HepG2 (cell line): Measurements from ENCODE around the gene DDC. TPM values are rescaled to one million over a fixed set of nuclear protein-coding genes. Genes with fewer than 3 reads are reported as not detected.

Experiments used
- ATAC-seq: fragments of 200-7000 bp; cut with Tn5 transposase; 3 replicates; pipeline ENCODE4 v1.9.1; 2020; ENCODE audit warnings: mild to moderate bottlenecking, moderate library complexity
- BruUV-seq: library from RNA; stranded (reverse); fragments of 400-500 nt; replicated peaks from 2 replicates; lab custom pipeline; 2021; lab: Mats Ljungman, UMichigan
- CTCF ChIA-PET: fragments of 300-600 bp; formaldehyde crosslinking; extraction: SDS; loops from one replicate; lab custom pipeline; 2021; ENCODE audit warnings: low total read pairs, inconsistent platforms, low intra/inter-chr PET ratio; lab: Yijun Ruan, JAX
- POLR2A ChIA-PET: fragments of 350-600 bp; sonication (Branson Sonifier 250); formaldehyde crosslinking; loops from one replicate; lab custom pipeline; 2020; ENCODE audit warnings: antibody characterized with exemption, inconsistent platforms; lab: Yijun Ruan, JAX
- DNase-seq: peaks from one replicate; pipeline ENCODE4 v3.0.0-alpha.2; 2015; ENCODE audit warnings: low spot score
- FAIRE-seq: peaks from 3 replicates; lab custom pipeline; 2011; peaks lifted over from hg19 to GRCh38; lab: Jason Lieb, UNC
- H2AFZ ChIP-seq: one replicate; pipeline ENCODE4 v1.6.1; 2011; ENCODE audit warnings: low read length, inconsistent platforms
- H3K27ac ChIP-seq: fragments of 300-600 bp; 3 replicates; pipeline ENCODE4 v1.8.0; 2011; ENCODE audit warnings: mixed run types, mild to moderate bottlenecking, mixed read lengths, low read length, inconsistent platforms; ENCODE audit not compliant: insufficient read depth; ENCODE audit errors: extremely low read length
- H3K27me3 ChIP-seq, 2 experiments: fragments of 200-600 bp in 1 of 2; 2 replicates in 1 of 2; 3 replicates in 1 of 2; pipeline versions ENCODE4 v1.6.0 to v1.8.0; 2011; ENCODE audit warnings: low read length in 2 of 2, mild to moderate bottlenecking in 2 of 2, moderate library complexity in 2 of 2, inconsistent platforms in 1 of 2; ENCODE audit not compliant: insufficient read depth in 2 of 2, control insufficient read depth in 1 of 2
- H3K36me3 ChIP-seq, 2 experiments: fragments of 200-600 bp in 1 of 2; replicated peaks in 1 of 2; 2 replicates in 1 of 2; 3 replicates in 1 of 2; pipeline versions ENCODE4 v1.5.1 to v1.8.0; 2011; ENCODE audit warnings: low read length in 2 of 2, inconsistent platforms in 1 of 2; ENCODE audit not compliant: insufficient read depth in 2 of 2, control insufficient read depth in 1 of 2
- H3K4me1 ChIP-seq: 2 replicates; pipeline ENCODE4 v1.5.1; 2012; ENCODE audit warnings: low read length, inconsistent platforms; ENCODE audit not compliant: insufficient read depth
- H3K4me2 ChIP-seq: 2 replicates; pipeline ENCODE4 v1.6.0; 2011; ENCODE audit warnings: low read depth, low read length, inconsistent platforms
- H3K4me3 ChIP-seq, 3 experiments: fragments of 200-600 bp in 1 of 3; sonication (generic), shearing (Covaris generic) in 1 of 3; replicated peaks in 1 of 3; 2 replicates each; pipeline ENCODE4 v1.5.1; 2011 to 2016; ENCODE audit warnings: low read length in 3 of 3, inconsistent platforms in 2 of 3, low read depth in 2 of 3, mild to moderate bottlenecking in 2 of 3, control low read depth in 1 of 3, mixed read lengths in 1 of 3; ENCODE audit not compliant: insufficient read depth in 1 of 3
- H3K79me2 ChIP-seq: one replicate; pipeline ENCODE4 v1.6.1; 2011; ENCODE audit warnings: low read length, inconsistent platforms; ENCODE audit not compliant: insufficient read depth
- H3K9ac ChIP-seq: 2 replicates; pipeline ENCODE4 v1.6.0; 2011; ENCODE audit warnings: mild to moderate bottlenecking, low read depth, low read length, inconsistent platforms; ENCODE audit not compliant: insufficient read depth
- H3K9me3 ChIP-seq: 2 replicates; pipeline ENCODE4 v1.5.1; 2012; ENCODE audit warnings: mild to moderate bottlenecking, low read length
- H4K20me1 ChIP-seq: 2 replicates; pipeline ENCODE4 v1.6.0; 2011; ENCODE audit warnings: inconsistent platforms, mild to moderate bottlenecking, low read length, moderate library complexity; ENCODE audit not compliant: insufficient read depth
- ARNT ChIP-seq: fragments of 450-650 bp; IDR thresholded peaks from 2 replicates; pipeline ENCODE4 v1.6.1; 2017
- CCDC6 ChIP-seq: sonication (generic); formaldehyde crosslinking; IDR thresholded peaks from 2 replicates; pipeline ENCODE4 v1.8.1; 2022; ENCODE audit warnings: mild to moderate bottlenecking, missing genetic modification reagents, moderate library complexity
- FOXA1 ChIP-seq, 2 experiments: fragments of 450-650 bp in 1 of 2; sonication (generic) in 1 of 2; formaldehyde crosslinking in 1 of 2; IDR thresholded peaks; 2 replicates each; pipeline versions ENCODE4 v1.4.0 to v1.6.1; 2016 to 2020; ENCODE audit warnings: missing genetic modification reagents in 1 of 2
- FOXJ3 ChIP-seq: sonication (generic); formaldehyde crosslinking; IDR thresholded peaks from 2 replicates; pipeline ENCODE4 v1.4.0; 2020; ENCODE audit warnings: missing genetic modification reagents, mild to moderate bottlenecking, borderline replicate concordance
- HNF4A ChIP-seq: sonication (generic); formaldehyde crosslinking; IDR thresholded peaks from 2 replicates; pipeline ENCODE4 v1.4.0; 2020; ENCODE audit warnings: missing genetic modification reagents
- JUND ChIP-seq: sonication (generic); formaldehyde crosslinking; IDR thresholded peaks from 2 replicates; pipeline ENCODE4 v1.8.0; 2022; ENCODE audit warnings: mild to moderate bottlenecking, missing genetic modification reagents
- KAT8 ChIP-seq: IDR thresholded peaks from 2 replicates; pipeline ENCODE4 v1.6.1; 2016; ENCODE audit warnings: missing genetic modification reagents, missing compliant biosample characterization
- KLF11 ChIP-seq: IDR thresholded peaks from 2 replicates; pipeline ENCODE4 v1.6.1; 2016; ENCODE audit warnings: missing compliant biosample characterization
- MTA3 ChIP-seq: sonication (generic); formaldehyde crosslinking; IDR thresholded peaks from 2 replicates; pipeline ENCODE4 v1.4.0; 2020; ENCODE audit warnings: missing genetic modification reagents
- MZF1 ChIP-seq: sonication (generic); formaldehyde crosslinking; IDR thresholded peaks from 2 replicates; pipeline ENCODE4 v1.8.1; 2023; ENCODE audit warnings: mild to moderate bottlenecking, missing genetic modification reagents, borderline replicate concordance
- XRCC5 ChIP-seq: fragments of 200-400 bp; formaldehyde crosslinking; optimal IDR thresholded peaks from 2 replicates; pipeline ENCODE3; 2017; ENCODE audit warnings: mild to moderate bottlenecking, low read length
- ZBTB3 ChIP-seq: sonication (generic); formaldehyde crosslinking; IDR thresholded peaks from 2 replicates; pipeline ENCODE4 v1.4.0; 2020; ENCODE audit warnings: low read depth, mild to moderate bottlenecking, moderate library complexity, missing genetic modification reagents, borderline replicate concordance
- ZMYM3 ChIP-seq: sonication (generic); formaldehyde crosslinking; IDR thresholded peaks from 2 replicates; pipeline ENCODE4 v1.5.1; 2020; ENCODE audit warnings: mild to moderate bottlenecking, missing genetic modification reagents
- ZNF253 ChIP-seq: sonication (generic); formaldehyde crosslinking; IDR thresholded peaks from 2 replicates; pipeline ENCODE4 v1.8.0; 2022; ENCODE audit warnings: mild to moderate bottlenecking, missing genetic modification reagents, borderline replicate concordance
- ZNF558 ChIP-seq: sonication (generic); formaldehyde crosslinking; IDR thresholded peaks from 2 replicates; pipeline ENCODE4 v1.9.0; 2022; ENCODE audit warnings: mild to moderate bottlenecking, missing genetic modification reagents, borderline replicate concordance
- ZNF674 ChIP-seq: sonication (generic); formaldehyde crosslinking; IDR thresholded peaks from 2 replicates; pipeline ENCODE4 v1.5.0; 2020; ENCODE audit warnings: low read depth, mild to moderate bottlenecking, missing genetic modification reagents
- ZNF678 ChIP-seq: sonication (generic); formaldehyde crosslinking; IDR thresholded peaks from 2 replicates; pipeline ENCODE4 v1.4.0; 2020; ENCODE audit warnings: mild to moderate bottlenecking, missing genetic modification reagents
- ZNF737 ChIP-seq: sonication (generic); formaldehyde crosslinking; IDR thresholded peaks from 2 replicates; pipeline ENCODE4 v1.5.0; 2020; ENCODE audit warnings: missing genetic modification reagents, mild to moderate bottlenecking, borderline replicate concordance
- in situ Hi-C: cut with HindIII; loops from 2 replicates; pipeline ENCODE4 v1.10.0; 2017; ENCODE audit warnings: low pct_unique_long_range_greater_than_20kb; ENCODE audit not compliant: extremely low pct_ligation_motif_present
- intact Hi-C: fragments of 100-400 bp; cut with micrococcal nuclease; formaldehyde crosslinking; loops from one replicate; pipeline ENCODE4 v1.10.0; 2022; ENCODE audit not compliant: unreplicated experiment
- polyA plus RNA-seq, 8 experiments: library from polyadenylated mRNA; depleted of rRNA in 3 of 8; stranded (reverse) in 7 of 8; unstranded in 1 of 8; fragments of >200 nt; fragmentation: Illumina TruSeq in 4 of 8; extraction: Trizol in 4 of 8; gene quantifications; 2 replicates each; pipeline versions ENCODE4 v1.2.1 to v1.2.3, GENCODE V29; 2011 to 2016; ENCODE audit warnings: low read depth in 4 of 8, missing spikeins in 1 of 8, mixed read lengths in 1 of 8; ENCODE audit not compliant: insufficient read depth in 1 of 8
- total RNA-seq, 5 experiments: library from RNA; depleted of rRNA; stranded (reverse); fragments of >200 nt; fragmentation: Illumina TruSeq; extraction: Trizol; gene quantifications; 2 replicates each; pipeline ENCODE4 v1.2.3, GENCODE V29; 2016; ENCODE audit warnings: low read depth in 1 of 5
- TF ChIP-seq, protein P1 (sequence below): sonication (generic); formaldehyde crosslinking; IDR thresholded peaks from 2 replicates; pipeline ENCODE4 v1.4.0; 2020; ENCODE audit warnings: missing genetic modification reagents

The DDC gene
- total and polyA plus RNA-seq, 2 of the 13 experiments (the other 11 are each of a cell fraction or from before 2014, with no cell fraction given) = 11.7 to 93.3 TPM

DNA sequence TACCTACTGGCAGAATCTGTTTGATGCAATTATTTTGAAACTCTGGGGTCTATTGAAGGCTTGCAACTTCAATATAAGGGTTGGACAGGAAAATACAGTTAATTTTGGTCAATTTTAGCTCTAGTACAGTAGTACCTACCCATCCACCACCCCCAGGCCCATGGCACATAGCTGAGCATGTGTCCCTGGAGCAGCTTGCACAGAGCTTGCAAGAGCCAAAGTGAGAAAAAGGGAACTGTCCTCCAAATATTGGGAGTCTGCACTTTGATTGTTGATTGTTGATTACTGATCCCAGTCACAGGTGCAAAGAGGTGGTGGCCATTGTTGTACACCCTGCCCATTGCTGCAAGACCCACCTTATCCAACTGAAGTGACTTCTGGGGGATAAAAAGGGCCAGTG, 52.8 kb downstream of the DDC start:
- POLR2A ChIA-PET = no interaction called here

More for the DNA sequence above, 52.8 kb downstream of the DDC start:
- H3K4me2 ChIP-seq = no peak overlapping the region
- H4K20me1 ChIP-seq = no peaks in the 10 kb centered on the region
- CTCF ChIA-PET = no interaction called here
- no TSS peak for BruUV-seq
- H3K9ac ChIP-seq = no peak overlapping the region
- no peaks in the 10 kb centered on the region for H3K79me2 ChIP-seq
- FAIRE-seq (no peak), ATAC-seq (no peak), DNase-seq (no peak)
- in situ Hi-C loops = no loop called here
- H3K27ac ChIP-seq = no peak overlapping the region
- H2AFZ ChIP-seq = no peak overlapping the region
- intact Hi-C loops = no loop called here
- TF ChIP-seq ZNF678 (CRISPR knock-in tag) (no peak), KLF11 (CRISPR knock-in tag) (no peak), ARNT (no peak), MTA3 (CRISPR knock-in tag) (no peak), FOXJ3 (CRISPR knock-in tag) (no peak), ZNF253 (no peak), KAT8 (no peak), CCDC6 (CRISPR knock-in tag) (no peak), XRCC5 (no peak), HNF4A (no peak), MZF1 (CRISPR knock-in tag) (no peak), ZNF737 (CRISPR knock-in tag) (no peak), FOXA1 (IDR thresholded peaks at IDR 0.05) (no peak), FOXA1 (CRISPR knock-in tag; IDR thresholded peaks at IDR 0.05) (no peak), ZBTB3 (no peak), ZNF674 (CRISPR knock-in tag) (no peak), ZMYM3 (CRISPR knock-in tag) (no peak), ZNF558 (no peak), JUND (no peak)
- TF ChIP-seq, protein P1, sequence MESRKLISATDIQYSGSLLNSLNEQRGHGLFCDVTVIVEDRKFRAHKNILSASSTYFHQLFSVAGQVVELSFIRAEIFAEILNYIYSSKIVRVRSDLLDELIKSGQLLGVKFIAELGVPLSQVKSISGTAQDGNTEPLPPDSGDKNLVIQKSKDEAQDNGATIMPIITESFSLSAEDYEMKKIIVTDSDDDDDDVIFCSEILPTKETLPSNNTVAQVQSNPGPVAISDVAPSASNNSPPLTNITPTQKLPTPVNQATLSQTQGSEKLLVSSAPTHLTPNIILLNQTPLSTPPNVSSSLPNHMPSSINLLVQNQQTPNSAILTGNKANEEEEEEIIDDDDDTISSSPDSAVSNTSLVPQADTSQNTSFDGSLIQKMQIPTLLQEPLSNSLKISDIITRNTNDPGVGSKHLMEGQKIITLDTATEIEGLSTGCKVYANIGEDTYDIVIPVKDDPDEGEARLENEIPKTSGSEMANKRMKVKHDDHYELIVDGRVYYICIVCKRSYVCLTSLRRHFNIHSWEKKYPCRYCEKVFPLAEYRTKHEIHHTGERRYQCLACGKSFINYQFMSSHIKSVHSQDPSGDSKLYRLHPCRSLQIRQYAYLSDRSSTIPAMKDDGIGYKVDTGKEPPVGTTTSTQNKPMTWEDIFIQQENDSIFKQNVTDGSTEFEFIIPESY (CRISPR knock-in tag) = no peak
- H3K27me3 ChIP-seq = no peaks in the 10 kb centered on the region
- H3K9me3 ChIP-seq = no peaks in the 10 kb centered on the region; the same call in 1 of the 2 replicates
- 0 out of 2 replicates have a peak, but pooled peaks cover 7% of the 10 kb centered on the region for H3K4me1 ChIP-seq
- H3K36me3 ChIP-seq = peaks cover 2 to 9% of the 10 kb centered on the region in 2 experiments; a peak in 2 of 5 replicates
- H3K4me3 ChIP-seq = no peak overlapping the region
